GM21825 (cell line): ENCODE data around the gene PAPOLB.

ENCODE experiments used
- ATAC-seq: cut with Tn5 transposase; IDR thresholded peaks from one replicate; pipeline ENCODE4 v1.9.1; 2021; ENCODE audit warnings: mild to moderate bottlenecking, moderate library complexity; ENCODE audit not compliant: unreplicated experiment

PAPOLB gene

GRCh38 chr7:4842319-4843064 is 19.3 kb downstream of the PAPOLB start:
- no peak for ATAC-seq

- ATAC-seq: no peak
These were observed 20.0 kb downstream of the PAPOLB start for GRCh38 chr7:4841836-4842235.

GRCh38 chr7:4841007-4841784 is 20.6 kb downstream of the PAPOLB start:
- ATAC-seq: no peak

GRCh38 chr7:4840079-4840501 is 21.7 kb downstream of the PAPOLB start:
- ATAC-seq: no peak

- ATAC-seq: no peak
These were observed 23.1 kb downstream of the PAPOLB start for GRCh38 chr7:4838626-4839334.

GRCh38 chr7:4837803-4838625 is 23.8 kb downstream of the PAPOLB start:
- no peak for ATAC-seq

- ATAC-seq: no peak
These were observed 24.6 kb downstream of the PAPOLB start for GRCh38 chr7:4837041-4837802.

- no peak for ATAC-seq
These were observed 25.6 kb downstream of the PAPOLB start for GRCh38 chr7:4836206-4836661.

GRCh38 chr7:4835398-4836205 is 26.2 kb downstream of the PAPOLB start:
- no peak for ATAC-seq

GRCh38 chr7:4834601-4835397 is 27.0 kb downstream of the PAPOLB start:
- ATAC-seq: no peak

- no peak for ATAC-seq
These were observed 27.9 kb downstream of the PAPOLB start for GRCh38 chr7:4833691-4834600.

GRCh38 chr7:4833176-4833575 is 28.7 kb downstream of the PAPOLB start:
- ATAC-seq: no peak

- no peak for ATAC-seq
These were observed 29.1 kb downstream of the PAPOLB start for GRCh38 chr7:4832711-4833110.

GRCh38 chr7:4831723-4832495 is 29.9 kb downstream of the PAPOLB start:
- ATAC-seq: no peak

GRCh38 chr7:4830176-4830575 is 31.7 kb downstream of the PAPOLB start:
- no peak for ATAC-seq

GRCh38 chr7:4828720-4829383 is 33.0 kb downstream of the PAPOLB start:
- no peak for ATAC-seq
